ENCODE results near the gene FGA.

DNA sequence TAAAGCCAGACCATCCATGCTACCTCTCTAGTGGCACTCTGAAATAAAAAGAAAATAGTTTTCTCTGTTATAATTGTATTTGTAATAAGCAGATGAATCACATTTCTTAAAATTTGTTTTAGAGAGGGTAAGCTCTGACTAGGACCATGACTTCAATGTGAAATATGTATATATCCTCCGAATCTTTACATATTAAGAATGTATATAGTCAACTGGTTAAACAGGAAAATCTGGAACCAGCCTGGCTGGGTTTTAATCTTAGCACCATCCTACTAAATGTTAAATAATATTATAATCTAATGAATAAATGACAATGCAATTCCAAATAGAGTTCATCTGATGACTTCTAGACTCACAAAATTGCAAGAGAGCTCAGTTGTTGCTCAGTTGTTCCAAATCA, 26.2 kb downstream of the FGA start:
- TF ChIP-seq, protein P1, sequence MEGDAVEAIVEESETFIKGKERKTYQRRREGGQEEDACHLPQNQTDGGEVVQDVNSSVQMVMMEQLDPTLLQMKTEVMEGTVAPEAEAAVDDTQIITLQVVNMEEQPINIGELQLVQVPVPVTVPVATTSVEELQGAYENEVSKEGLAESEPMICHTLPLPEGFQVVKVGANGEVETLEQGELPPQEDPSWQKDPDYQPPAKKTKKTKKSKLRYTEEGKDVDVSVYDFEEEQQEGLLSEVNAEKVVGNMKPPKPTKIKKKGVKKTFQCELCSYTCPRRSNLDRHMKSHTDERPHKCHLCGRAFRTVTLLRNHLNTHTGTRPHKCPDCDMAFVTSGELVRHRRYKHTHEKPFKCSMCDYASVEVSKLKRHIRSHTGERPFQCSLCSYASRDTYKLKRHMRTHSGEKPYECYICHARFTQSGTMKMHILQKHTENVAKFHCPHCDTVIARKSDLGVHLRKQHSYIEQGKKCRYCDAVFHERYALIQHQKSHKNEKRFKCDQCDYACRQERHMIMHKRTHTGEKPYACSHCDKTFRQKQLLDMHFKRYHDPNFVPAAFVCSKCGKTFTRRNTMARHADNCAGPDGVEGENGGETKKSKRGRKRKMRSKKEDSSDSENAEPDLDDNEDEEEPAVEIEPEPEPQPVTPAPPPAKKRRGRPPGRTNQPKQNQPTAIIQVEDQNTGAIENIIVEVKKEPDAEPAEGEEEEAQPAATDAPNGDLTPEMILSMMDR (IDR thresholded peaks at IDR 0.05): no peak
- no peak for TF ChIP-seq EZH2 (IDR thresholded peaks at IDR 0.05)
- TF ChIP-seq EZH2phosphoT487 (IDR thresholded peaks at IDR 0.05): no peak
